Neural progenitor cell (in vitro differentiated cells): ENCODE data around the gene SLC16A9. TPM values are rescaled to one million over a fixed set of nuclear protein-coding genes. Genes with fewer than 3 reads are reported as not detected.

ENCODE experiments used
- DNase-seq: peaks from one replicate; pipeline ENCODE4 v3.0.0-alpha.2; 2016; ENCODE audit warnings: low spot score
- H2AFZ ChIP-seq: fragments of 200-600 bp; sonication (generic); replicated peaks from 2 replicates; pipeline ENCODE4 v1.6.1; 2016; ENCODE audit warnings: antibody characterized with exemption
- H3F3A ChIP-seq: fragments of 200-600 bp; sonication (generic); 2 replicates; pipeline ENCODE4 v1.6.1; 2016; ENCODE audit warnings: antibody characterized with exemption, low read depth
- H3K27ac ChIP-seq: fragments of 200-600 bp; sonication (generic); 2 replicates; pipeline ENCODE4 v1.5.1; 2016; ENCODE audit warnings: mild to moderate bottlenecking
- H3K27me3 ChIP-seq: fragments of 200-600 bp; sonication (generic); 2 replicates; pipeline ENCODE4 v1.6.1; 2016; ENCODE audit warnings: mild to moderate bottlenecking, moderate library complexity
- H3K36me3 ChIP-seq: fragments of 200-600 bp; sonication (generic); 2 replicates; pipeline ENCODE4 v1.5.1; 2016
- H3K4me1 ChIP-seq: fragments of 200-600 bp; sonication (generic); 2 replicates; pipeline ENCODE4 v1.6.1; 2016; ENCODE audit warnings: mixed run types
- H3K4me2 ChIP-seq: fragments of 200-600 bp; sonication (generic); 2 replicates; pipeline ENCODE4 v1.6.1; 2016
- H3K4me3 ChIP-seq: fragments of 200-600 bp; sonication (generic); 2 replicates; pipeline ENCODE4 v1.5.1; 2016
- H3K79me2 ChIP-seq: fragments of 200-600 bp; sonication (generic); 2 replicates; pipeline ENCODE4 v1.6.1; 2016; ENCODE audit warnings: low read depth
- H3K9ac ChIP-seq: fragments of 200-600 bp; sonication (generic); 2 replicates; pipeline ENCODE4 v1.6.1; 2016
- H3K9me3 ChIP-seq: fragments of 200-600 bp; sonication (generic); 2 replicates; pipeline ENCODE4 v1.5.1; 2016; ENCODE audit warnings: low read depth
- H4K20me1 ChIP-seq: fragments of 200-600 bp; sonication (generic); 2 replicates; pipeline ENCODE4 v1.6.1; 2016; ENCODE audit warnings: low read depth
- H3K27ac Mint-ChIP-seq: 3 replicates; pipeline ENCODE4 v1.8.0; 2021; ENCODE audit warnings: mixed read lengths
- H3K27me3 Mint-ChIP-seq: 2 replicates; pipeline ENCODE4 v1.8.0; 2022; ENCODE audit warnings: low read depth, mild to moderate bottlenecking, inconsistent platforms, moderate library complexity, mixed read lengths; ENCODE audit not compliant: insufficient read depth
- H3K36me3 Mint-ChIP-seq: 3 replicates; pipeline ENCODE4 v1.8.0; 2021; ENCODE audit warnings: mixed read lengths
- H3K4me1 Mint-ChIP-seq: 3 replicates; pipeline ENCODE4 v1.8.0; 2021; ENCODE audit warnings: mixed read lengths
- H3K4me3 Mint-ChIP-seq: 3 replicates; pipeline ENCODE4 v1.8.0; 2021; ENCODE audit warnings: mild to moderate bottlenecking, moderate library complexity, mixed read lengths
- H3K9me3 Mint-ChIP-seq: 3 replicates; pipeline ENCODE4 v1.8.0; 2020; ENCODE audit warnings: mixed read lengths
- EZH2 ChIP-seq: fragments of 200-600 bp; sonication (generic); IDR thresholded peaks from 2 replicates; pipeline ENCODE4 v1.6.1; 2017; ENCODE audit warnings: antibody characterized with exemption, mild to moderate bottlenecking, moderate library complexity
- EZH2phosphoT487 ChIP-seq: fragments of 200-600 bp; sonication (generic); IDR thresholded peaks from 2 replicates; pipeline ENCODE4 v1.6.1; 2017; ENCODE audit warnings: antibody characterized with exemption
- total RNA-seq: library from RNA; depleted of rRNA; stranded (reverse); fragments of >200 nt; gene quantifications from 2 replicates; pipeline ENCODE4 v1.2.3, GENCODE V29; 2015; ENCODE audit warnings: low replicate concordance
- TF ChIP-seq, protein P1 (sequence below): fragments of 200-600 bp; sonication (generic); IDR thresholded peaks from 2 replicates; pipeline ENCODE4 v1.5.1; 2017; ENCODE audit warnings: antibody characterized with exemption, mild to moderate bottlenecking

Gene SLC16A9
- total RNA-seq, 1 donor from 2014 or later: 48.5 TPM

GRCh38 chr10:59617996-59618395, 91.7 kb downstream of the SLC16A9 start:
- H3K4me1 ChIP-seq: peaks cover 10% of the 10 kb centered on the region
- no peak overlapping the region for H3K4me3 Mint-ChIP-seq
- H3K27me3 Mint-ChIP-seq: no peaks in the 10 kb centered on the region
- peaks cover 3% of the 10 kb centered on the region for H4K20me1 ChIP-seq
- no peak overlapping the region for H2AFZ ChIP-seq
- no peaks in the 10 kb centered on the region for H3K9me3 Mint-ChIP-seq
- no peak overlapping the region for H3K27ac ChIP-seq
- H3K9me3 ChIP-seq: no peaks in the 10 kb centered on the region
- no peaks in the 10 kb centered on the region for H3K4me1 Mint-ChIP-seq
- no peak overlapping the region for H3K9ac ChIP-seq
- H3K27me3 ChIP-seq: no peaks in the 10 kb centered on the region
- peaks cover 9% of the 10 kb centered on the region for H3F3A ChIP-seq
- no peak for DNase-seq
- H3K79me2 ChIP-seq: no peaks in the 10 kb centered on the region
- no peak overlapping the region for H3K27ac Mint-ChIP-seq
- H3K36me3 ChIP-seq: no peaks in the 10 kb centered on the region
- no peaks in the 10 kb centered on the region for H3K36me3 Mint-ChIP-seq
- no peak overlapping the region for H3K4me2 ChIP-seq
- TF ChIP-seq EZH2: no peak
- TF ChIP-seq EZH2phosphoT487: no peak
- TF ChIP-seq, protein P1, sequence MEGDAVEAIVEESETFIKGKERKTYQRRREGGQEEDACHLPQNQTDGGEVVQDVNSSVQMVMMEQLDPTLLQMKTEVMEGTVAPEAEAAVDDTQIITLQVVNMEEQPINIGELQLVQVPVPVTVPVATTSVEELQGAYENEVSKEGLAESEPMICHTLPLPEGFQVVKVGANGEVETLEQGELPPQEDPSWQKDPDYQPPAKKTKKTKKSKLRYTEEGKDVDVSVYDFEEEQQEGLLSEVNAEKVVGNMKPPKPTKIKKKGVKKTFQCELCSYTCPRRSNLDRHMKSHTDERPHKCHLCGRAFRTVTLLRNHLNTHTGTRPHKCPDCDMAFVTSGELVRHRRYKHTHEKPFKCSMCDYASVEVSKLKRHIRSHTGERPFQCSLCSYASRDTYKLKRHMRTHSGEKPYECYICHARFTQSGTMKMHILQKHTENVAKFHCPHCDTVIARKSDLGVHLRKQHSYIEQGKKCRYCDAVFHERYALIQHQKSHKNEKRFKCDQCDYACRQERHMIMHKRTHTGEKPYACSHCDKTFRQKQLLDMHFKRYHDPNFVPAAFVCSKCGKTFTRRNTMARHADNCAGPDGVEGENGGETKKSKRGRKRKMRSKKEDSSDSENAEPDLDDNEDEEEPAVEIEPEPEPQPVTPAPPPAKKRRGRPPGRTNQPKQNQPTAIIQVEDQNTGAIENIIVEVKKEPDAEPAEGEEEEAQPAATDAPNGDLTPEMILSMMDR: no peak
- H3K4me3 ChIP-seq: no peak overlapping the region

DNA sequence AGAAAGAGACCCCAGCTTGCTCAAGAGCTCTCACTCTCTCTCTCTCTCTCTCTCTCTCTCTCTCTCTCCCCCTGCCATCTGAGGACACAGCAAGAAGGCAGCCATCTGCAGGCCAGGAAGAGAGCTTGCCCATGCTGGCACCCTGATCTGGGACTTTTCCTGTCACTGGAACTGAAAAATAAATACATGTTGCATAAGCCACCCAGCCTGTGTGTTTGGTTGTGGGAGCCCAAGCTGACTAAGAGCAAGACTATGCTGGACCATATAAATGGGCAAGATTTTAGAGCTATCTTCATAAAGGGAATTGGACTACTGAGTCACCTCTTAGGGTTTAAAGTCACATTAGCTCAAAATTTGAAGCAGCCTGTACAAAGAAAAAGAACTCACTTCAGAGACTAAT, 98.6 kb downstream of the SLC16A9 start:
- Histone ChIP-seq H3K27ac (no peak overlapping the region), H3K4me2 (no peak overlapping the region), H3F3A (peaks cover 9% of the 10 kb centered on the region), H4K20me1 (peaks cover 3% of the 10 kb centered on the region), H2AFZ (no peak overlapping the region), H3K4me1 (peaks cover 10% of the 10 kb centered on the region), H3K36me3 (no peaks in the 10 kb centered on the region), H3K9ac (no peak overlapping the region), H3K4me3 (no peak overlapping the region), H3K27me3 (no peaks in the 10 kb centered on the region), H3K9me3 (no peaks in the 10 kb centered on the region), H3K79me2 (no peaks in the 10 kb centered on the region)
- Mint-ChIP-seq H3K27me3 (no peaks in the 10 kb centered on the region), H3K4me3 (no peak overlapping the region), H3K36me3 (no peaks in the 10 kb centered on the region), H3K4me1 (no peaks in the 10 kb centered on the region), H3K9me3 (no peaks in the 10 kb centered on the region), H3K27ac (no peak overlapping the region)
- TF ChIP-seq EZH2 (no peak), EZH2phosphoT487 (no peak)
- TF ChIP-seq, protein P1: no peak
- DNase-seq: no peak

DNA sequence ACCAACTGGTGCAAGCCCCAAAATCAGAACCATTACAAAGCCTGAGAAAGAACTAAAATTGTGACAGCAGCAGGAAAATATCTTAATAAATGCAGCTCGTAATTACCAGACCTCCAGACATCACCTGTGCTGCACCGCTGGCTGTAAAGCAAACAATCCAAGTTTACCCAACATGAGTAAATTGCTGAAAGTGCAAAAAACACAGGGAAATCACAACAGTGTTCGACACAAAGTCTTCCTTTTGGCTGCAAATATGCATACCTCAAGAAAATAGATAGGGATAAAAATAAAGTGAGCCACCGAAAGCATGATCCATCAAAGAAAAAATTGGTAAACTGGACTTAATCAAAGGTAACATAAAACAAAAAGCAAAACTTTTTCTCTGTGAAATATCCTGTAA, 101.7 kb downstream of the SLC16A9 start:
- no peaks in the 10 kb centered on the region for H3K36me3 Mint-ChIP-seq
- no peaks in the 10 kb centered on the region for H3K36me3 ChIP-seq
- H3K4me3 ChIP-seq: no peak overlapping the region
- DNase-seq: no peak
- H4K20me1 ChIP-seq: no peaks in the 10 kb centered on the region
- no peaks in the 10 kb centered on the region for H3K27me3 ChIP-seq
- no peak overlapping the region for H3K4me3 Mint-ChIP-seq
- H3K9me3 ChIP-seq: no peaks in the 10 kb centered on the region
- H3K4me1 ChIP-seq: no peaks in the 10 kb centered on the region
- no peak overlapping the region for H3K27ac Mint-ChIP-seq
- H3K9ac ChIP-seq: no peak overlapping the region
- peaks cover 8% of the 10 kb centered on the region for H3K9me3 Mint-ChIP-seq
- TF ChIP-seq EZH2 (no peak), EZH2phosphoT487 (no peak)
- TF ChIP-seq, protein P1: no peak
- H3K4me1 Mint-ChIP-seq: no peaks in the 10 kb centered on the region
- H3K4me2 ChIP-seq: no peak overlapping the region
- no peaks in the 10 kb centered on the region for H3K79me2 ChIP-seq
- no peaks in the 10 kb centered on the region for H3F3A ChIP-seq
- H3K27ac ChIP-seq: no peak overlapping the region
- H2AFZ ChIP-seq: no peak overlapping the region
- H3K27me3 Mint-ChIP-seq: no peaks in the 10 kb centered on the region

- H3K4me3 ChIP-seq: no peak overlapping the region
- no peaks in the 10 kb centered on the region for H3K4me1 ChIP-seq
- no peaks in the 10 kb centered on the region for H3K36me3 ChIP-seq
- no peak for DNase-seq
- no peak overlapping the region for H3K9ac ChIP-seq
- no peaks in the 10 kb centered on the region for H3K36me3 Mint-ChIP-seq
- H3K27me3 ChIP-seq: no peaks in the 10 kb centered on the region
- H3K4me3 Mint-ChIP-seq: no peak overlapping the region
- H3K9me3 Mint-ChIP-seq: peaks cover 8% of the 10 kb centered on the region
- H3K27ac ChIP-seq: no peak overlapping the region
- H3K4me1 Mint-ChIP-seq: no peaks in the 10 kb centered on the region
- no peak overlapping the region for H2AFZ ChIP-seq
- no peak overlapping the region for H3K4me2 ChIP-seq
- no peaks in the 10 kb centered on the region for H4K20me1 ChIP-seq
- H3K27me3 Mint-ChIP-seq: no peaks in the 10 kb centered on the region
- H3K9me3 ChIP-seq: no peaks in the 10 kb centered on the region
- no peak overlapping the region for H3K27ac Mint-ChIP-seq
- H3K79me2 ChIP-seq: no peaks in the 10 kb centered on the region
- no peaks in the 10 kb centered on the region for H3F3A ChIP-seq
- TF ChIP-seq EZH2 (no peak), EZH2phosphoT487 (no peak)
- TF ChIP-seq, protein P1: no peak
Observed at GRCh38 chr10:59606551-59606961, 103.1 kb downstream of the SLC16A9 start.
